ENCODE measurements around the gene PER1. TPM values are rescaled to one million over a fixed set of nuclear protein-coding genes. Genes with fewer than 3 reads are reported as not detected.

PER1 gene
- total and polyA plus RNA-seq, 10 of the 15 experiments (the other 5 are each of a cell fraction or from before 2014, with no cell fraction given), result 0.02 to 25.1 (median 5.4) TPM

- no peak for TF ChIP-seq HDAC2 (IDR thresholded peaks at IDR 0.05)
- TF ChIP-seq ZBED1 (IDR thresholded peaks at IDR 0.05; ENCODE audit: borderline replicate concordance), result no peak
- no peak for TF ChIP-seq SREBF1 (IDR thresholded peaks at IDR 0.05; ENCODE audit: low read length)
- no peak for TF ChIP-seq PBX3 (IDR thresholded peaks at IDR 0.05; ENCODE audit: insufficient replicate concordance, low read depth, low read length)
- no peak for TF ChIP-seq BHLHE40 (IDR thresholded peaks at IDR 0.05; ENCODE audit: borderline replicate concordance in 1 of 2, low read depth in 2 of 2, low read length in 1 of 2)
- no peak for TF ChIP-seq ASH2L (IDR thresholded peaks at IDR 0.05; ENCODE audit: borderline replicate concordance, low read depth)
- 0 out of 2 replicates have a peak, but pooled peaks have one; percentile 7 for TF ChIP-seq YY1 (IDR thresholded peaks at IDR 0.05; ENCODE audit: low read depth, low read length)
- TF ChIP-seq GATAD2B (conservative IDR thresholded peaks at IDR 0.05; ENCODE audit: low read depth), result peak; percentile 76
- no peak for TF ChIP-seq EED (IDR thresholded peaks at IDR 0.05; ENCODE audit: low read depth)
- TF ChIP-seq CREB1 (IDR thresholded peaks at IDR 0.05; ENCODE audit: low read depth), result peak; percentile 49; the same call in 1 of the 2 replicates
- no peak for TF ChIP-seq ZNF592 (IDR thresholded peaks at IDR 0.05)
- TF ChIP-seq CBFB (IDR thresholded peaks at IDR 0.05; ENCODE audit: low read depth), result peak; percentile 35; the same call in 1 of the 2 replicates
- TF ChIP-seq ATF2 (IDR thresholded peaks at IDR 0.05; ENCODE audit: low read length), result no peak
- TF ChIP-seq NFXL1 (IDR thresholded peaks at IDR 0.05; ENCODE audit: borderline replicate concordance), result no peak
- peak; percentile 53 for TF ChIP-seq NKRF (conservative IDR thresholded peaks at IDR 0.05)
- TF ChIP-seq RCOR1 (conservative IDR thresholded peaks at IDR 0.05; ENCODE audit: low read depth, low read length), result no peak
- TF ChIP-seq LARP7 (IDR thresholded peaks at IDR 0.05), result peak; percentile 45; the same call in 1 of the 2 replicates
- TF ChIP-seq PML (IDR thresholded peaks at IDR 0.05; ENCODE audit: low read length), result no peak
- no peak for TF ChIP-seq ESRRA (IDR thresholded peaks at IDR 0.05; ENCODE audit: low read length)
- TF ChIP-seq RB1 (IDR thresholded peaks at IDR 0.05; ENCODE audit: borderline replicate concordance), result peak; percentile 66; the same call in 1 of the 2 replicates
- no peak for TF ChIP-seq KDM1A (IDR thresholded peaks at IDR 0.05; ENCODE audit: borderline replicate concordance)
- TF ChIP-seq PAX5 (IDR thresholded peaks at IDR 0.05; ENCODE audit: borderline replicate concordance, low read depth, low read length), result 0 out of 2 replicates have a peak, but pooled peaks have one; percentile 2
- TF ChIP-seq SMAD5 (IDR thresholded peaks at IDR 0.05; ENCODE audit: low read depth), result peak; percentile 47; the same call in 1 of the 2 replicates
Observed at GRCh38 chr17:8176197-8176940, 24.2 kb upstream of the PER1 start, which contains the start of gene TMEM107 (continued).
